ENCODE data around the gene ARHGEF25.
"Not testable (repeated sequence)": the region's sequence is repeated elsewhere in the genome, so short reads cannot be mapped to it uniquely, and the experiment has no call there.

ARHGEF25 gene

GRCh38 chr12:57637364-57637763 is 26.1 kb downstream of the ARHGEF25 start:
- no peak overlapping the region for H3K4me3 ChIP-seq (ENCODE audit: control insufficient read depth, low read depth, low read length)
- no peak for TF ChIP-seq CTCF (conservative IDR thresholded peaks at IDR 0.05; ENCODE audit: control insufficient read depth, insufficient read depth, low read depth, low read length)
- no peak for DNase-seq (ENCODE audit: low read depth)

GRCh38 chr12:57638096-57638495 is 26.9 kb downstream of the ARHGEF25 start:
- TF ChIP-seq CTCF (conservative IDR thresholded peaks at IDR 0.05; ENCODE audit: control insufficient read depth, insufficient read depth, low read depth, low read length), result no peak
- no peak for DNase-seq (ENCODE audit: low read depth)
- no peak overlapping the region for H3K4me3 ChIP-seq (ENCODE audit: control insufficient read depth, low read depth, low read length)

- DNase-seq (ENCODE audit: low read depth), result no peak
- TF ChIP-seq CTCF (conservative IDR thresholded peaks at IDR 0.05; ENCODE audit: control insufficient read depth, insufficient read depth, low read depth, low read length), result no peak
- no peak overlapping the region for H3K4me3 ChIP-seq (ENCODE audit: control insufficient read depth, low read depth, low read length)
Observed at GRCh38 chr12:57640175-57641042, 29.2 kb downstream of the ARHGEF25 start.

GRCh38 chr12:57641699-57642442 is 30.6 kb downstream of the ARHGEF25 start:
- H3K4me3 ChIP-seq (ENCODE audit: control insufficient read depth, low read depth, low read length), result no peak overlapping the region
- no peak for DNase-seq (ENCODE audit: low read depth)
- TF ChIP-seq CTCF (conservative IDR thresholded peaks at IDR 0.05; ENCODE audit: control insufficient read depth, insufficient read depth, low read depth, low read length), result no peak

DNA sequence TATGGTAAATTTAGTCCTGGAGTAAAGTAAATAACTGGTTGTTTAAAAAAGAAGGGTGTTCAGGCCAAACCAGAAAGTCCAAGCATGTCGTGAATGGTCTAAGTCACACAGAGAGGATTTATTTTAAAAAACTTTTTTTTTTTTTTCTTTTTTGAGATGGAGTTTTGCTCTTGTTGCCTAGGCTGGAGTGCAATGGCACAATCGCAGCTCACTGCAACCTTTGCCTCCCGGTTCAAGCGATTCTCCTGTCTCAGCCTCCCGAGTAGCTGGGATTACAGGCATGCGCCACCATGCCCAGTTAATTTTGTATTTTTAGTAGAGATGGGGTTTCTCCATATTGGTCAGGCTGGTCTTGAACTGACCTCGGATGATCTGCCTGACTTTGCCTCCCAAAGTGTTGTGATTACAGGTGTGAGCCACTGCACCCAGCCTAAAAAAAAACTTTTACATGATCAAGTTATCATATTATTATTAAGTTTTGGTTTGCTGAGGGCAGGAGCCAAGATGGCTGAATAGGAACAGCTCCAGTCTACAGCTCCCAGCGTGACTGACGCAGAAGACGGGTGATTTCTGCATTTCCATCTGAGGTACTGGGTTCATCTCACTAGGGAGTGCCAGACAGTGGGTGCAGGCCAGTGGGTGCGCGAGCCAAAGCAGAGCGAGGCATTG is 34.9 kb downstream of the ARHGEF25 start:
- H3K4me3 ChIP-seq (ENCODE audit: control insufficient read depth, low read depth, low read length), result not testable (repeated sequence)

GRCh38 chr12:57646659-57647049 is 35.4 kb downstream of the ARHGEF25 start:
- H3K4me3 ChIP-seq (ENCODE audit: control insufficient read depth, low read depth, low read length), result not testable (repeated sequence)

More for the DNA sequence above, 34.9 kb downstream of the ARHGEF25 start:
- DNase-seq (ENCODE audit: low read depth), result peak; percentile 54

DNA sequence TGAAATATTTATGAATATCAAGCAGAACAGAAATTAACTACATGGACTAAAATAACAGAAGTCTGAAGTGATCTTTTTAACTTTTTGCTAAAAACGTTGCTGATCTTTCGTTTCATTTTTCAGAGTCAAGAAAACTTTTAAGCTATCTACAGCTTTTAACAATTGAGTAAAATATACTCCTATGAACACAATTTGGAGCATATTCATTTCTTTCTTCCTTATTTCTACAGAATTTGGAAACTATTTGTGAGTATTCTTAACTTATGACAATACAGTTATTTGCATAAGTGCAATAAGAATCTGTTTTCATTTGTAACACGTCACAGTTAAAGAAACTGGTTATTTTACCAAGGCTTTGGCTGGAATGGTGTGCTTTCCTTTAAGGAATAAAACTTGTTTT is 42.8 kb downstream of the ARHGEF25 start:
- DNase-seq (ENCODE audit: low read depth), result no peak
- no peak for TF ChIP-seq CTCF (conservative IDR thresholded peaks at IDR 0.05; ENCODE audit: control insufficient read depth, insufficient read depth, low read depth, low read length)
- no peak overlapping the region for H3K4me3 ChIP-seq (ENCODE audit: control insufficient read depth, low read depth, low read length)

More at GRCh38 chr12:57646659-57647049, 35.4 kb downstream of the ARHGEF25 start:
- not testable (repeated sequence) for DNase-seq (ENCODE audit: low read depth)

Measured in fibroblast of mammary gland (primary cell).